ENCODE results near the gene TERF2IP.
A peak's percentile ranks its signal among the peaks of the same experiment; 100 is the strongest.

TERF2IP gene

GRCh38 chr16:75647492-75648264 is at the start of gene TERF2IP, which contains the start of gene KARS1:
Gene TERF2IP, plus strand, starts transcription at chr16:75647773. Its CDS starts 110 bp downstream, at chr16:75647883.
Gene KARS1, minus strand, starts transcription at chr16:75647665. Its CDS starts 26 bp downstream, at chr16:75647639.
- peak; percentile 94 for DNase-seq

- no peak for DNase-seq
Observed at GRCh38 chr16:75599452-75600277, 47.9 kb upstream of the TERF2IP start.

GRCh38 chr16:75603241-75603640 is 44.3 kb upstream of the TERF2IP start:
- no peak for DNase-seq

- no peak for DNase-seq
Observed at GRCh38 chr16:75606507-75606906, 41.1 kb upstream of the TERF2IP start.

- no peak for DNase-seq
Observed at GRCh38 chr16:75614066-75614897, 33.3 kb upstream of the TERF2IP start.

- no peak for DNase-seq
Observed at GRCh38 chr16:75615619-75616018, 32.0 kb upstream of the TERF2IP start.

GRCh38 chr16:75616521-75617010 is 31.0 kb upstream of the TERF2IP start:
- no peak for DNase-seq

GRCh38 chr16:75617121-75617520 is 30.5 kb upstream of the TERF2IP start:
- DNase-seq: no peak

- DNase-seq: no peak
Observed at GRCh38 chr16:75618780-75619179, 28.8 kb upstream of the TERF2IP start.

- peak; percentile 73 for DNase-seq
Observed at GRCh38 chr16:75620326-75621169, 27.0 kb upstream of the TERF2IP start.

GRCh38 chr16:75621170-75621477 is 26.4 kb upstream of the TERF2IP start:
- DNase-seq: no peak

GRCh38 chr16:75622761-75623605 is 24.6 kb upstream of the TERF2IP start, which contains the start of gene ADAT1:
Gene ADAT1, minus strand, starts transcription at chr16:75623281. Its CDS starts 2,482 bp downstream, at chr16:75620799.
- DNase-seq: peak; percentile 96

GRCh38 chr16:75624921-75625334 is 22.6 kb upstream of the TERF2IP start:
- no peak for DNase-seq

- DNase-seq: no peak
Observed at GRCh38 chr16:75626806-75627205, 20.8 kb upstream of the TERF2IP start.

GRCh38 chr16:75627851-75628250 is 19.7 kb upstream of the TERF2IP start:
- DNase-seq: no peak

GRCh38 chr16:75628351-75628750 is 19.2 kb upstream of the TERF2IP start:
- peak; percentile 38 for DNase-seq

GRCh38 chr16:75629132-75629531 is 18.4 kb upstream of the TERF2IP start:
- DNase-seq: no peak

- DNase-seq: peak; percentile 51
Observed at GRCh38 chr16:75630052-75630451, 17.5 kb upstream of the TERF2IP start.

- peak; percentile 26 for DNase-seq
Observed at GRCh38 chr16:75632857-75633256, 14.7 kb upstream of the TERF2IP start.

- no peak for DNase-seq
Observed at GRCh38 chr16:75635036-75635435, 12.5 kb upstream of the TERF2IP start.

GRCh38 chr16:75640598-75640997 is 7.0 kb upstream of the TERF2IP start:
- DNase-seq: peak; percentile 37

Data from activated CD8-positive, alpha-beta memory T cell treated with anti-CD3 and anti-CD28 coated beads for 24 hours (primary cell).